HG02763 (cell line): ENCODE data around the gene INPP5A.

Source experiments
- ATAC-seq: cut with Tn5 transposase; IDR thresholded peaks from one replicate; pipeline ENCODE4 v1.9.1; 2021; ENCODE audit warnings: mild to moderate bottlenecking, moderate library complexity; ENCODE audit not compliant: unreplicated experiment

Gene INPP5A

DNA sequence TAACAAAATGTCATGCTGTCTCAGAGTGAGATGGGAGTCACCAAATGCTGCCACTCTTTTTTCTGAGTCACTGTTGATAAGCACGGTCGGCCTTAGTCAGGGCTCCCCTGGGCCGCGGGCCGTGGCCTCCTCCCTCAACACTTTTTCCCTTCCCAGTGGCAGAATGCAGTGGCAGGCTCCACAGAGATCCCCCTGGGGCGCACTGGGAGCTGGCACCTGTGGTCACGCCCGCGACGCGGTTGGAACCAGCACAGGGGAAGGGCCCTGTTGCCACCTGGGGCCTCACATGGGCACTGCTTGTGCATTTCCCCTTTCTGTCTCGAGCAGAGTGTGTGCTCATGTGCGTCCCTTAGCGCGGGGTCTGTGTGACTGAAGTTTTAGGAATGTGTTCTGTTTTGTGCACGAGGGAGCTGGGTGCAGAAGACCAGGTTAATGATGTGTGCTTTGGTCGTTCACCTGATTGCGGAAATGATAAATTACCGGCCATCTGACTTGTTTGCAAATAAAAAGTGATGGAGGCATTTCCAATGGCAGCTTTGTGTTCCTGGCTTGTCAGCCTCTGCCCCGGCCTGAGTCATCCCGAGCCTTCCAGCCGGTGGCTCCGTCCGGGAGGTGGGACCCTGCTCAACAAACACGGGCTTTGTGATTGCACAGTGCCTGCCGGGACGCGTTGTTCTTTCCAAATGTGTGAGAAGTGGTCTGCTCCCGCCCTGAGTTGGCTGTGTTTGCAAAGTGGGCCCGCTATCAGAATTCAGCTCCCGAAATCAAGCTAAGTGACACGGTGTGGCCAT is 147.7 kb downstream of the INPP5A start:
- ATAC-seq: no peak

DNA sequence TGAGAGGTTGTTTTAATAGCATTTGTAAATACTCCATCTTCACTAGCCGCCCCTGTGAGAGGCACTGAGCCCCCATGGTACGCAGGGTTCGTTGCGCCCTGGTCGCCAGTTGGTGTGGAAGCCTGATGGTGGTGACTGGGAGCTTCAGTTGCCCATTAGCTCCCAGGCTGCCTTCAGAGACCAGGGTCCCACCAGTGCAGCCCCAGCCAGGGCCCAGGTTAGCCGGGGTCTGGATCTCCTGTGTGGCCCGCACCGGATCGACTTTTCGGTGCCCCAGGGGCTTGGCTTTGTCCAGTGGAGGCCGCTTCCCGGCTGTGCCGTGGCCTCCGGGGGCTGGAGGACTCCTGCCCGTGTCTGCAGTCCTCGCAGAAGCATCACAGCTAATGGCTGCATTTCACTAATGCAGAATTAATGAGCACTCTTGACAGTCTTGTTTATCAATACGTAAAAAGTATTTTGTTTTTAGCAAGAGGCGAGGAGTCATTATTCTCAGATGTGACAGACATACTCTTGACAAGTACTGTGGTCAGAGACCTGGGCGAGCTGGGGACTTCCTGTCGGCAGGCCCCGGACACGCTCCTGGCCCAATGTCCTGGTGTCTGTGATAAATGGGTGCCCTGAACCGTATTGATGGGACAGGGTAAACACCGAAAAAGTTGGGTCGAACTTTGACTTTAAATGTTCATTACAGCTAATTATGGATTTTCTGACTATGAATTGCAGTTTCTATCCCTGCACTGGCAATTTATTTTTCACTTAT is 148.5 kb downstream of the INPP5A start:
- ATAC-seq: no peak

DNA sequence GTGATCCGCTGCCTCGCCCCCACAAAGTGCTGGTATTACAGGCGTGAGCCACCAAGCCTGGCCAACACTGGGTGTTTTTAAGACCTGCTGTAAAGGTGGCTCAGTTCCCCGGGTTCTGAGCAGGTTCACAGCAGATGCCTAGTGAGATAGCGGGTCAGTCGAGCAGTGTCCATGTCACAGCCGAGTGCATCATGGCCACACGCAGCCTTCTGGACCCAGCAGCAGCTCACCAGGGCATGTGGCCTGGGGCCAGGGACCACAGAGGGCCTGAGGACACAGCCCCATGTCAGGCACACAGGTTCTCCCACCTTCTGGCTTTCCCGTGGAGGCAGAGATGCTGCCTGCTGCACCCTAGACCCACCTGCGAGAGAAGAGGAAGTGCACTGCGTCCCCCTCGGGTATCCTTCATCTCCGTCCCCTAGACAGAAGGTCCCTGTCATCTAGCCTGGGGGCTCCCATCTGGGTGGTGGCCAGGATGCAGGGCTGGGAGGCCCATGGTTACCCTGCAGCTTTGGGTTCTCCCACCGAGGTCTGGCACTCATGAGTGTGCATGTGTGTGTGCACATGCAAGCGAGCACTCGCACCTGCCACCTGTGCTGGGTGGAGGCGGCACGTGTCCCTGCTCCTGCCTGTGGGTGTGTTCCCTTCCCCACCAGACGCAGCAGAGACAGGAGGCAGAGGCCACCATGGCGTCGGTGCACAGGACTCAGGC is 149.8 kb downstream of the INPP5A start:
- no peak for ATAC-seq

DNA sequence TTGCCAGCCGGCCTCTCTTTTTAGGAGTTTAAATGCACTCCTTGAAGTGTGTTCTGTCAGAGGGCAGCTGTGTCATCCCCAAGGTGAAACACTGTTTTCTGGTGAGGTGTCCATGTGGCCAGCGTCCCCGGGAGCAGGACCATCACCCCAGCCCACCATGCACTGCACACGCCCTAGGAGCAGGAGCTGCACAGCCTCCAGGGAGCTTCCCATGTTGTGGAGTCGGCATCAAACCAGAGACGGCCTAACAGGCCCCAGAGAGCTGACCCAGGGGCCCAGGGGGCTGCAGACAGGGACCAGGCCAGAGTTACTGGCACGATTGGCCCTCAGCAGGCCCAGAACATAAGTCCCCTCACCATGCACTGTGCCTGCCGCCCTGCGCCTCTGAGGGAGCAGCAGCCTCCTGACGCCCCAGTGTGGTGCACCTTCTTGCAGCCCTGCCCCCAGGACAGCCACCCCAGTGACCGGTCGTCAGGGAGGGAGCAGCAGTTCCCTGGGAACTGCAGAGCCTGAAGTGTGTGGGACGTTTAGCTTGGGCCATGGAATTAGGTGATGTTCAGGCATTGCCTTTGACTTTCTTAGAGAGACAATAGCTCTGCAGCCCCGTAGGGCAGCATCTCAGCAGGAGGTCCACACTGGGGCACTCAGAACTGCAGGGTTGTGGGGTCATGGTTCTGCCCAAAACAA is 150.4 kb downstream of the INPP5A start:
- no peak for ATAC-seq

DNA sequence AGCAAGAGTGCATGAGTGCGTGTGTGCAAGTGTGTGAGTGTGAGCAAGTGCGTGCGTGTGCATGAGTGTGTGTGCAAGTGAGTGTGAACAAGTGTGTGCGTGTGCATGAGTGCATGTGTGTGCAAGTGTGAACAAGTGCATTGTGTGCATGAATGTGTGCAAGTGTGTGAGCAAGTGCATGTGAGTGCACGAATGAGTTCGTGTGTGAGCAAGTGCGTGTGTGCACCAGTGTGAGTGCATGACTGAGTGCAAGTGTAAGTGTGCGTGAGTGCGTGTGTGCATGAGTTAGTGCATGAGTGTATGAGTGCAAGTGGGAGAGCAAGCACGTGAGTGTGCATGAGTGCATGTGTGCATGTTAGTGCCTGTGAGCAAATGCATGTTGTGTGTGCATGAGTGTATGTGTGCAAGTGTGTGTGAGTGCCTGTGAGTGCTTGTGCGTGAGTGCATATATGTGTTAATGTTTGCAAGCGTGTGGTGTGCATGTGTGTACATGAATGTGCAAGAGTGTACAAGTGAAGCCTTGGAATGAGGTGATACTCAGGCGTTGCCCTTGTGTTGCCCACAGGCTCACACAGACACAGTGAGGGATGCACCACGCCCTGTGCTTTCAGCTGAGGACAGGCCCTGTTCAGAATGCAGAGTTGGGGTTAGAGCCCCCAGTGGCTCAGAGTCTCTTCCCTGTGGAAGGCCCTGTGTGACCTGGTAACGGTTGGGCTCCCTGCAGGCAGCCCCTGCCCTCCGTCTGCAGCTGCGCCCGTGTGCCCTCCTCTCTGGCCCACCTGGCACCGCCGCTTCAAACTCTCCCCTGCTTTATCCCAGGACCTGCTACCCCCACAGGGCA is 151.2 kb downstream of the INPP5A start:
- no peak for ATAC-seq

DNA sequence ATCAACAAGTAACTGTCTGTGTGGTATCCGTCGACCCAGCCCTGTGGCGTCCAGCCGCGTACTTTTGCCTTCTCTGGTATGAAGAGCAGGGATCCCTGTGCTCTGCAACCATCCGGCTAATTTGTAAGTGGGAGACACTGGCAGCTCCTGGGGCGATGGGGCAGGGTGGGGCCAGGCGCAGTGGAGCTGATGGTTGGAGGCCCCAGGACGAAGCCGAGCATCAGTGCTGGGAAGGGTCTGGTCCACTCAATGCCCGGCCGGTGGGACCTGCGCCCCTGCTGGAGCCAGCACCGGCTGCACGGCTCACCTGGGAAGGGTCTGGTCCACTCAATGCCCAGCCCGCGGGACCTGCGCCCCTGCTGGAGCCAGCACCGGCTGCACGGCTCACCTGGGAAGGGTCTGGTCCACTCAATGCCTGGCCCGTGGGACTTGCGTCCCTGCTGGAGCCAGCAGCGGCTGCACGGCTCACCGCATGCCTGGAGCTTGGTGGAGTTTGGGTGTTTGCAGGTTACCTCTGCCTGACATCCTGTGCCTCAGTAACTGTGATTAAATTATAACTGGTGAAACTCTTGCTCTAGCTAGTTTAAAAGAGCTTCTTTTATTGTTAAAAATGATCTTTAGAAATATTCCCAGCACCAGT is 152.3 kb downstream of the INPP5A start:
- ATAC-seq: no peak

DNA sequence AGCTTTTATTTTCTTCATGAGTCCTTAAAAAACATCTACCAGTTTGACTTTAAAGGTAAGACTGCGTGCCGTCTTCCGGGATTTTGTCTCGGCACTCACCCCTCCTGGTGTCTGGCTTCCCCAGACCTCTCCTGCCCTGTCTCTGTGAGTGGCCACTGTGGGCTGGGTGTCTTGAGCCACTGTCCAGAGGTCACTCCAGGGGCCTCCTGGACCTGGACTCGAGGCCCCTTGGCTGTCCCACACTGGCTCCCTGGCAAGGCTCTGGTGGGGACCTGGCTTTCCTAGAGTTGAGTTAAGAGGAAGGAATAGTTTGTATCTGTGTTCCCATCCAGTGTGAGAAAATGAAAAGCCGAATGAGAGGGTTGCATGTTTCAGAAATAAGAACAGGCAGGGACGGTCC is 152.8 kb downstream of the INPP5A start:
- no peak for ATAC-seq

- no peak for ATAC-seq
Measured at GRCh38 chr10:132690821-132691610, 153.4 kb downstream of the INPP5A start.

DNA sequence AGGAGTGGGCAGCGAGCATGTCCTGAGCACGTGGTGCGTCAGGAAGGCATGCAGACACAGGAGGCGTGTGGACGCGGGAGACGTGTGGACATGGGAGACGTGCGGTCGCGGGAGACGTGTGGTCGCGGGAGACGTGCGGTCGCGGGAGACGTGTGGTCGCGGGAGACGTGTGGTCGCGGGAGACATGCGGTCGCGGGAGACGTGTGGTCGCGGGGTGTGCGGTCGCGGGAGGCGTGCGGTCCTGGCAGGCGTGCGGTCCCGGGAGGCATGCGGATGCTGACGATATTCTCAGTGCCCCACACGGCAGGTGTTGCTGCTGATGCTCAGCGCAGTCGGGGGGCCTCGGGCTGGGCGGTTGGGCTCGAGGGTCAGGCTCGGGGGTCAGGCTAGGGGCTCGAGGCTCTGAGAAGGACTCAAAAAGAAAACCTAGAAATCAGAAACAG is 154.1 kb downstream of the INPP5A start:
- no peak for ATAC-seq

- ATAC-seq: no peak
Measured at GRCh38 chr10:132692311-132692710, 154.7 kb downstream of the INPP5A start.

DNA sequence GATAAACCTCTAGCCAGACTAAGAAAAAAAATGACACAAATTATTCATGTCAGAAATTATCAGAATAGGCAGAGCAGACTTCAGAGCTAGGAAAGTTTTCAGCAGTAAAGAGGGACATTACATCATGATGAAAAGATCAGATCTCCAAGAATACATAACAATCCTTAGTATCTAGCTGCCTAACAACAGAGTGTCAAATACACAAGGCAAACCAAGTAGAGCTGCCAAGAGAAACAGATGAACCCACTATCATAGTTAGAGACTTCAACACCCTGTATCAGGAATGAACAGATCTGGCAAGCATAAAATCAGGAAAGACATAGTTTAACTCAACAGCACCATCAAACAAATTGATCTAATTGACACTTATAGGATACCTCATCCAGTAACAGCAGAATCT is 156.1 kb downstream of the INPP5A start:
- no peak for ATAC-seq

DNA sequence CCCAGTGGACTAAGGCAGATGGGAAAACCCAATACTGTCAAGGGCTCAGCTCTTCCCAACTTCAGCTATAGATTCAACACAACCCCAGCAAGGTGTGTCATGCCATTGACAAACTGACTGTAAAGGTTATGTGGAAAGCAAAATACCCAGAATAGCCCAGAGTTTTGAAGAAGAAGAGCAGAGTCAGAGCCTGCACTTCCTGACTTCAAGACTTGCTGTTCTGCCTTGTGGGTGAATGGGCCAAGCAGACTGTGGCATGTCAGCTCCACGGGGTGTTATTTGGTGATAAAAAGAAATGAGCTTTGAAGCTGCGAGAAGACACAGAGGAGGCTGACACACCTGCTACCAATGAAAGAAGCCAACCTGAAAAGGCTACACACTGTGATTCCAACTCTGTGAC is 158.6 kb downstream of the INPP5A start:
- ATAC-seq: no peak

- ATAC-seq: no peak
Measured at GRCh38 chr10:132696728-132697577, 159.4 kb downstream of the INPP5A start.

GRCh38 chr10:132697578-132698200 is 160.1 kb downstream of the INPP5A start:
- no peak for ATAC-seq

DNA sequence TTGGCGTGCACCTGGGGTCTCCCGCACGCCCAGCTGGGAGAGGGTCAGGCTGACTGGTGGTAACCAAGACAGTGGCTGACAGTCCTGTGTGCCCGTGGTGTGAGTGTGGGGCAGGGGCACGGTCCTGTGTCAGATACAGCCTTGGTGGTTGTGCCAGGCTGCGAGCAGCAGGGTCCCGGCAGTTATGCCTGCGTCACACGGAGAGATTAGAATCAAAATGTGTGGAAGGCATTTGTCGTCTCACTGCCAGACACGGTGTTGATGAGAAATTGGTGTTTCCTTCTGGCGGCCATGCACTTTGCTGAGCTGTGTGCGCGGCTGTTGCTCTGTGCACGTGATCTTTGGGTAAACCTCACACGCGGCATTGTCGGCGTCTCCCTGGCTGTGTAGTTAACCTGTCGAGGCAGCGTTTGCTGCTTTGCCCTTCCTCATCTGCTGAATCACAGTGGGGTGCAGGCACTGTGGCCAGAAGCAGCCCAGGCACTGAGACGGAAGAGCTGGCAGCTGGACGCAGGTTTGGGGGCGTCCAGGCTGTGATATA is 160.7 kb downstream of the INPP5A start:
- no peak for ATAC-seq

GRCh38 chr10:132698761-132699391 is 161.3 kb downstream of the INPP5A start:
- no peak for ATAC-seq
